Neural progenitor cell (in vitro differentiated cells): ENCODE results near the gene LAMA2. TPM values are rescaled to one million over a fixed set of nuclear protein-coding genes. Genes with fewer than 3 reads are reported as not detected.

ENCODE experiments used
- DNase-seq: peaks from one replicate; pipeline ENCODE4 v3.0.0-alpha.2; 2016; ENCODE audit warnings: low spot score
- H2AFZ ChIP-seq: fragments of 200-600 bp; sonication (generic); replicated peaks from 2 replicates; pipeline ENCODE4 v1.6.1; 2016; ENCODE audit warnings: antibody characterized with exemption
- H3F3A ChIP-seq: fragments of 200-600 bp; sonication (generic); 2 replicates; pipeline ENCODE4 v1.6.1; 2016; ENCODE audit warnings: antibody characterized with exemption, low read depth
- H3K27ac ChIP-seq: fragments of 200-600 bp; sonication (generic); 2 replicates; pipeline ENCODE4 v1.5.1; 2016; ENCODE audit warnings: mild to moderate bottlenecking
- H3K27me3 ChIP-seq: fragments of 200-600 bp; sonication (generic); 2 replicates; pipeline ENCODE4 v1.6.1; 2016; ENCODE audit warnings: mild to moderate bottlenecking, moderate library complexity
- H3K36me3 ChIP-seq: fragments of 200-600 bp; sonication (generic); 2 replicates; pipeline ENCODE4 v1.5.1; 2016
- H3K4me1 ChIP-seq: fragments of 200-600 bp; sonication (generic); 2 replicates; pipeline ENCODE4 v1.6.1; 2016; ENCODE audit warnings: mixed run types
- H3K4me2 ChIP-seq: fragments of 200-600 bp; sonication (generic); 2 replicates; pipeline ENCODE4 v1.6.1; 2016
- H3K4me3 ChIP-seq: fragments of 200-600 bp; sonication (generic); 2 replicates; pipeline ENCODE4 v1.5.1; 2016
- H3K79me2 ChIP-seq: fragments of 200-600 bp; sonication (generic); 2 replicates; pipeline ENCODE4 v1.6.1; 2016; ENCODE audit warnings: low read depth
- H3K9ac ChIP-seq: fragments of 200-600 bp; sonication (generic); 2 replicates; pipeline ENCODE4 v1.6.1; 2016
- H3K9me3 ChIP-seq: fragments of 200-600 bp; sonication (generic); 2 replicates; pipeline ENCODE4 v1.5.1; 2016; ENCODE audit warnings: low read depth
- H4K20me1 ChIP-seq: fragments of 200-600 bp; sonication (generic); 2 replicates; pipeline ENCODE4 v1.6.1; 2016; ENCODE audit warnings: low read depth
- H3K27ac Mint-ChIP-seq: 3 replicates; pipeline ENCODE4 v1.8.0; 2021; ENCODE audit warnings: mixed read lengths
- H3K27me3 Mint-ChIP-seq: 2 replicates; pipeline ENCODE4 v1.8.0; 2022; ENCODE audit warnings: low read depth, mild to moderate bottlenecking, inconsistent platforms, moderate library complexity, mixed read lengths; ENCODE audit not compliant: insufficient read depth
- H3K36me3 Mint-ChIP-seq: 3 replicates; pipeline ENCODE4 v1.8.0; 2021; ENCODE audit warnings: mixed read lengths
- H3K4me1 Mint-ChIP-seq: 3 replicates; pipeline ENCODE4 v1.8.0; 2021; ENCODE audit warnings: mixed read lengths
- H3K4me3 Mint-ChIP-seq: 3 replicates; pipeline ENCODE4 v1.8.0; 2021; ENCODE audit warnings: mild to moderate bottlenecking, moderate library complexity, mixed read lengths
- H3K9me3 Mint-ChIP-seq: 3 replicates; pipeline ENCODE4 v1.8.0; 2020; ENCODE audit warnings: mixed read lengths
- CTCF ChIP-seq: fragments of 200-600 bp; sonication (generic); IDR thresholded peaks from 2 replicates; pipeline ENCODE4 v1.5.1; 2017; ENCODE audit warnings: antibody characterized with exemption, mild to moderate bottlenecking
- EZH2 ChIP-seq: fragments of 200-600 bp; sonication (generic); IDR thresholded peaks from 2 replicates; pipeline ENCODE4 v1.6.1; 2017; ENCODE audit warnings: antibody characterized with exemption, mild to moderate bottlenecking, moderate library complexity
- EZH2phosphoT487 ChIP-seq: fragments of 200-600 bp; sonication (generic); IDR thresholded peaks from 2 replicates; pipeline ENCODE4 v1.6.1; 2017; ENCODE audit warnings: antibody characterized with exemption
- total RNA-seq: library from RNA; depleted of rRNA; stranded (reverse); fragments of >200 nt; gene quantifications from 2 replicates; pipeline ENCODE4 v1.2.3, GENCODE V29; 2015; ENCODE audit warnings: low replicate concordance

The LAMA2 gene
- total RNA-seq, 1 donor from 2014 or later = 1.5 TPM

- no peaks in the 10 kb centered on the region for H3K27me3 ChIP-seq
- no peak overlapping the region for H3K9ac ChIP-seq
- H3K4me3 ChIP-seq = no peak overlapping the region
- Mint-ChIP-seq H3K36me3 (no peaks in the 10 kb centered on the region), H3K9me3 (no peaks in the 10 kb centered on the region), H3K27ac (no peak overlapping the region), H3K4me1 (peaks cover 19% of the 10 kb centered on the region), H3K27me3 (no peaks in the 10 kb centered on the region), H3K4me3 (no peak overlapping the region)
- no peak for DNase-seq
- H3K79me2 ChIP-seq = no peaks in the 10 kb centered on the region
- peaks cover 9% of the 10 kb centered on the region for H3K4me1 ChIP-seq
- no peaks in the 10 kb centered on the region for H3F3A ChIP-seq
- no peaks in the 10 kb centered on the region for H3K36me3 ChIP-seq
- no peak overlapping the region for H2AFZ ChIP-seq
- H4K20me1 ChIP-seq = no peaks in the 10 kb centered on the region
- TF ChIP-seq EZH2phosphoT487 (no peak), EZH2 (no peak), CTCF (no peak)
- no peaks in the 10 kb centered on the region for H3K9me3 ChIP-seq
- H3K27ac ChIP-seq = no peak overlapping the region
- H3K4me2 ChIP-seq = no peak overlapping the region
Observed at GRCh38 chr6:129108337-129108736, 225.4 kb downstream of the LAMA2 start.

GRCh38 chr6:129110690-129111343 lies 227.9 kb downstream of the LAMA2 start:
- Histone ChIP-seq H3K9me3 (no peaks in the 10 kb centered on the region), H3K4me2 (no peak overlapping the region), H3F3A (no peaks in the 10 kb centered on the region), H3K4me3 (no peak overlapping the region), H3K36me3 (no peaks in the 10 kb centered on the region), H3K27me3 (no peaks in the 10 kb centered on the region), H3K9ac (no peak overlapping the region), H3K79me2 (no peaks in the 10 kb centered on the region), H2AFZ (no peak overlapping the region), H4K20me1 (no peaks in the 10 kb centered on the region), H3K4me1 (peaks cover 3% of the 10 kb centered on the region), H3K27ac (no peak overlapping the region)
- no peak for DNase-seq
- Mint-ChIP-seq H3K27ac (no peak overlapping the region), H3K36me3 (no peaks in the 10 kb centered on the region), H3K9me3 (no peaks in the 10 kb centered on the region), H3K4me3 (no peak overlapping the region), H3K4me1 (peaks cover 11% of the 10 kb centered on the region), H3K27me3 (no peaks in the 10 kb centered on the region)
- no peak for TF ChIP-seq EZH2phosphoT487
- no peak for TF ChIP-seq CTCF
- no peak for TF ChIP-seq EZH2

GRCh38 chr6:129111346-129111745 lies 228.4 kb downstream of the LAMA2 start:
- peaks cover 3% of the 10 kb centered on the region for H3K4me1 ChIP-seq
- no peak overlapping the region for H3K4me3 Mint-ChIP-seq
- H4K20me1 ChIP-seq = no peaks in the 10 kb centered on the region

More at GRCh38 chr6:129111346-129111745, 228.4 kb downstream of the LAMA2 start:
- no peak overlapping the region for H3K4me3 ChIP-seq
- H3K4me1 Mint-ChIP-seq = peaks cover 7% of the 10 kb centered on the region
- H3K9me3 ChIP-seq = no peaks in the 10 kb centered on the region
- no peak for TF ChIP-seq EZH2phosphoT487
- TF ChIP-seq EZH2 = no peak
- no peak for TF ChIP-seq CTCF
- no peaks in the 10 kb centered on the region for H3K79me2 ChIP-seq
- no peaks in the 10 kb centered on the region for H3K36me3 Mint-ChIP-seq
- H3K27ac ChIP-seq = no peak overlapping the region
- no peaks in the 10 kb centered on the region for H3K27me3 Mint-ChIP-seq
- no peaks in the 10 kb centered on the region for H3K27me3 ChIP-seq
- no peak overlapping the region for H3K9ac ChIP-seq
- H3F3A ChIP-seq = no peaks in the 10 kb centered on the region
- DNase-seq = no peak
- H3K4me2 ChIP-seq = no peak overlapping the region
- no peak overlapping the region for H3K27ac Mint-ChIP-seq
- H3K9me3 Mint-ChIP-seq = no peaks in the 10 kb centered on the region
- no peak overlapping the region for H2AFZ ChIP-seq
- no peaks in the 10 kb centered on the region for H3K36me3 ChIP-seq
